NCI-H1694 (cell line): ENCODE measurements around the gene RASAL3.
"Not testable (repeated sequence)": the region's sequence is repeated elsewhere in the genome, so short reads cannot be mapped to it uniquely, and the experiment has no call there.

Source experiments
- DNase-seq: peaks from one replicate; lab custom pipeline; 2025; lab: John Stamatoyannopoulos, UW

Gene RASAL3

DNA sequence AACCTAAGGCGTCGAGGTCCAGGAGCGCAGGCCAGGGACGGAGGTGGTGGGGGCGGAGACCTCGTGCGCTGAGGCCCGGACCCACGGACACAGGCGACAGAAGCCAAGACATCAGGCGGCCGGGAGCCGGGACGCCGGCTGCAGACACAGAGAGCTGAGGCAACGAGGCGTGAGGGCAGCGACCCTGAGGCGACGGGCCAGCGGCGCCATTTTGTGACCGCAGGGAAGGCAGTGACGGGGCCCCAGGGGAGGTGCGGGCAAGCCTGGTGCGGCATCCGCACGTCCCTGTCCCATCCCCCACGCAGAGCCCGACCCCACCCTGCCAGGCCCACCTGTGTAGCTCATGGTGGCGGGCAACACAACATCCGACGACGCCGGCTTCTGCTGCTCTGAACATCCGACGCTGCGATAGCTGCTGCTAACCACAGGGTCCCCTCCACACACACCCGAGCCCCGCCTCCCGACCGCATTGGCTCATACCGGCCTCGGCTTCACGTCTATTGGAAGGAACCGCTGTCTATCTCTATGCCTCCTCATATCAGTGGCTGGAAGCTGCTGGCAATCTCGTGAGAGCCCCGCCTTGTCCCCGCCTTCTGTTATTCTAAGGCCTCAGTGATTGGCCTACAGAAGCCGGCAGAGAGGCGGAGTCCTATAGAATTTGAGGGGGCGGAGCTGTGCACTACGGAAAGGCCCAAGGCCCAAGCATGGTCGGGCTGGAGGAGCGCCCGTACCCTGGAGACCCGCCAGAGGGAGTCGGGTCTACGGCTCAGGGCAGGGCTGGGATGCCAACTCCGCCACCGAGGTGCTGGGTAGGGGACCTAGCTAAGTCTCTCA lies 45.5 kb downstream of the RASAL3 start, which contains the start of gene AKAP8L:
TSS of gene AKAP8L (minus strand) at position 410 of the 834 bp plus-strand sequence. CDS start at position 345, 65 bp downstream.
- peak; percentile 99 for DNase-seq

DNA sequence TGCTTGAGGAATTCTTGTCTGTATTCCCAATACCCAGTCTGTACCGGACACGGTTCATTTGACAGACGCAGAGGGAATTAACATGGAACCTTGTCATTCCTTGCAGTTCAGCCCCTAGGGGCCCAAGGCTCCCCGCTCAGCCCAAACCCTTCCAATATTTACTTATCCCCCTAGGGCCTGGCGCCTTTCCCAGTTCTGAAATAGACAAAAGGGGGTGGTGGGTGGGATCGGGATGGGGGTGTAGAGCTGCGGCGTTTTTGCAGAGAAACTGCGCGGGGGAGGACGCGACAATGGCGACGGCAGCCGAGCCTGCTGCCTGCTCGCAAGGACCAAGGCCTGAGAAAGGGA lies 46.1 kb downstream of the RASAL3 start:
- DNase-seq: peak; percentile 16

DNA sequence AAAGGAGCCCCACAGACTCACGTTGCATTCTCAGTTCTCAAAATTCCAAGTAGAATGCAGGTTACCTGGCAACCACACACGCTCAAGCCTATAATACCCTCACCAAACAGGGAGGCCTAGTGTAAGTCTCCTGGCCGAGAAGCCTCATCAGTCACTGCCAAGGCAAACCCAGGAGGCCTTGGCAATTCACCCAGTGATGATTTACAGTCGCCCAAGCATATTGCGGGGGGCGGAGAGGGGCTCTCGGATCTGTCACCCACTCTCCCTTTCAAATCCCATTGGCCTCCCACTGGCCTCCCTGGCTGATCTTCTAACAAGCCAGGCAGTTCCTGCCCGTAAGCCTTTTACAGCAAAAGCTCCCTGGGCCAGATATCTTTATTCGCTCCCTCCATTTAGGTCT lies 46.6 kb downstream of the RASAL3 start:
- DNase-seq: no peak

DNA sequence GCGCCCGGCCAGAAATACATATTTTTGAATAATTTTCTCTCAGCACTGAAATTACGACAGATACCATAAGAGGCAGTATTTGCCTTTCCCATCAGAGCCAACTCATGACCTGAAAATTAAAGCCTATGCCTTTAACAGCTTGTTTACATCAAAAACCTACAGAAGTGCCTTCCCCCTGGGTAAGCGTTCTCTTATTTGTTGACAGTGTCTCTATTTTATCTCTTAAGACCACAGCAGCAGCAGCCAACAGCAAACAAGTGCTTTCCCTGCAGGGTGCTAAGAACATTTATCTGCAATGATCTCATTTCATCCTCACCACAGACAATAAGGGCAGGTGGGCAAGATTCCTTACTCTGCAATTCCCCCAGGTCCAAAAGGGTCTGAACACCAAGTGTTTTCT lies 51.5 kb downstream of the RASAL3 start:
- DNase-seq: no peak

DNA sequence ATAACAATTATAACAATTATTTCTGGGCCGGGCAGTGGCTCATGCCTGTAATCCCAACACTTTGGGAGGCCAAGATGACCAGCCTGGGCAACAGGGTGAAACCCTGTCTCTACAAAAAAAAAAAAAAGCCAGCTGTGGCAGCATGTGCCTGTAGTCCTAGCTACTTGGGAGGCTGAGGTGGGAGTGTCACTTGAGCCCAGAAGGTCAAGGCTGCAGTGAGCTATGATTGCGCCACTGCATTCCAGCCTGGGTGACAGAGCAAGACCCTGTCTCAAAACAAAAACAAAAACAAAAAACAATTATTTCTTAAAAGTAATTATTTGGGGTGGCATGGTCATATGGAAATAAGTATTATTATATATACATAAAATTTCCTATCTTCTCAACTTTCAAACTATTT lies 53.0 kb downstream of the RASAL3 start:
- DNase-seq: not testable (repeated sequence)

DNA sequence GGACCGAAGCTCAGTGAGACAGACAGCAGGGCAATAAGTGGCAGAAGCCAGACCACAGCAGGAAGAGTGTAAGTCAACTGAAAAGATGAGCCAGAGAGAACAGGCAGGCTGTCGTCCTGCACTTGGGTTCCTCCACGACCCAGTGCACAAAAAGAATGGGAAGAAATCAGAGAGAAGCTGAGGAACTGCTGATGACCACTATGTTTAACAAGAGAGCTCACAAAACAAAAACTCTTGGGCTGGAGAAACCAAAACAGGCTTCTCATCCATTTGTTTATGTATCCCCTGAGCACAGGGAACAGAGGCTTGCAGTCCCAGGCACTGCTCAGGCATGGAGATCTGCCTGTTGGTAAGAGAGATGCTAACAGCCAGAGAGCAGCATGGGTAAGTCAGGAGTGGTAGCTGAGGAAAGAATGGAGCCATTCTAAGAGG lies 59.5 kb downstream of the RASAL3 start:
- no peak for DNase-seq

DNA sequence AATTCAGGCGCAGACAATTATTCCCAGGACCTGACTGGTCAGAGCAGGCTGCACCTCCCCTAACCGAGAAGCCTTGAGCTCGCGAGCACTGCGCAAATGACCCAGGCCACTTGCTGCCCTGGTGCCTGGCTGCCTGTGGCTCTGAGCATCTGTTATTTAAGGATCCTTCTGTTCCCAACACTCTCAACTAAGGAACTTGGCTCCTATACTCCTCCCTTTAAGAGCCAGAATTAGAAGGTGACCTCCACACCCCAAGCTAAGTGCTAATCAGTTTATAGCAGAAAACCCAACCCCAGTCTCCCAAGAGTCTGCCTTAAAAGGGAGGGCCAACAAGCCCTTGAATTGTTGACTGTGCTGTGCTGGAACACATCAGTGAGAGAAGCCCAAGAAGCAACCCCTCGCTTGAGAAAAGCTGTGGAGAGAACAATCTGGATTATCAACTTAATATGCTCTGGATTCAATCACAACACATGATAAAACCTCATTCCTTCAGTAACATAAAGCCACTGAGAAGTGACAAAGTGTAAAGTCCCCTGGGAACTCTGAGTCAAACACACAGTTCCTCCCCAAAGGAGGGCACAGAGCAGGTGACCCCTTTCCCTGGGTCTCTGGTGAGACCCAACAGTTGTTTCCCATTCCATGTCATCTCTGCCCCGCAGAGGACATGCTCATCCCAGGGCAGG lies 60.1 kb downstream of the RASAL3 start:
- DNase-seq: no peak

DNA sequence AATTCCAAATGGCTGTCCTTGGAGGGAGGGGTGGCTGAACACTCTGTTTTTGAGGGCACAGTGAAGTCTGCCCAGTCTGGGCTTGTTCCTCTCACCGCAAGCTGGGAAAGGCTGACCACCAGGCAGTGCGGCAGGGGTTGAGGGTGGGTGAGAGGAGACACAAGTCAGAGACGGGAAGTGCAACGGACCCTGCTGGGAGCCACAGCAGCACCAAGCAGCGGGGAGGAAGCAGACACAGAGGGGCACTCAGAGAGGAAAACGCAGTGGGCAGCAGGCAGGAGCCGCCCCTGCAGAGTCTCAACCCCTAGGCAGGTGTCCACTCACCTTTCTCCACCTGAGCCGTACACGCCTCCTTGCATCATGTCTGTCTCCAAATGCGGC lies 61.2 kb downstream of the RASAL3 start:
- DNase-seq: no peak

DNA sequence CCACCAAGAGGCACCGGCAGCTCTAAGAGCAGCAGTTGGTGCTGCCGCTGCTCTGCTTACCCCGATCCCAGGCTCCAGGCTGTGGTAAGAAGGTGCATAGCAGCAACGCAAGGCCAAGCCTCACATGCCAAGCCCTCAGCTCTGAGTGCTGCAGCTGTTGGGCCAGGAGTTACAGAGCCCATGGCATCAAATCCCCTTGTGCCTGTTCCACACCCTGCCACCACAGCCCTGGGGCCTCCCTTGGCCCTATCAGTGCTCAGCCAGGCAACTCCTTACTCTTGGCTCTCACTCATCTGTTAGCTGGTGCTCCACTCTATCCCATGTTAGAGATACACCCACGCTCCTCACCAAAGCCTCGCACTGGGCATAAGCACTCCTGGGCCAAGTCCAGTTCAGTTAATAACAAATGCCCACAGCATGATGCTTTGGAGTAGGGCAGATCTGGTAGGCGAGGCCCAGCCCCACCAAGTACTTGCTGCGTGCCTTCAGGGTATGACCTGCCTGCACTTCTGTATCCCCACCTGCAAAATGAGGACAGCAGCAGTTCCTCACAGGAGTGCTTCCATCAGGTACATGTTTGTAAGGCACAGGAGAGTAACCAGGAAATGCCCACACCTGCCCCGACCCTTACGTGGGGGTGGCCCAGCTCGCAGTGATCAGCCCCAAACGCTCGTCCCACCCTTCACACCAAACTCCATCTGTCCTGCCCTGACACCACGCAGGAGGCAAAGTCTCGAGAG lies 61.8 kb downstream of the RASAL3 start:
- DNase-seq: no peak
